ENCODE data around the gene SNAPC4.

GRCh38 chr9:136403915-136404800 is 4.2 kb upstream of the SNAPC4 start:
- TF ChIP-seq, protein P1, sequence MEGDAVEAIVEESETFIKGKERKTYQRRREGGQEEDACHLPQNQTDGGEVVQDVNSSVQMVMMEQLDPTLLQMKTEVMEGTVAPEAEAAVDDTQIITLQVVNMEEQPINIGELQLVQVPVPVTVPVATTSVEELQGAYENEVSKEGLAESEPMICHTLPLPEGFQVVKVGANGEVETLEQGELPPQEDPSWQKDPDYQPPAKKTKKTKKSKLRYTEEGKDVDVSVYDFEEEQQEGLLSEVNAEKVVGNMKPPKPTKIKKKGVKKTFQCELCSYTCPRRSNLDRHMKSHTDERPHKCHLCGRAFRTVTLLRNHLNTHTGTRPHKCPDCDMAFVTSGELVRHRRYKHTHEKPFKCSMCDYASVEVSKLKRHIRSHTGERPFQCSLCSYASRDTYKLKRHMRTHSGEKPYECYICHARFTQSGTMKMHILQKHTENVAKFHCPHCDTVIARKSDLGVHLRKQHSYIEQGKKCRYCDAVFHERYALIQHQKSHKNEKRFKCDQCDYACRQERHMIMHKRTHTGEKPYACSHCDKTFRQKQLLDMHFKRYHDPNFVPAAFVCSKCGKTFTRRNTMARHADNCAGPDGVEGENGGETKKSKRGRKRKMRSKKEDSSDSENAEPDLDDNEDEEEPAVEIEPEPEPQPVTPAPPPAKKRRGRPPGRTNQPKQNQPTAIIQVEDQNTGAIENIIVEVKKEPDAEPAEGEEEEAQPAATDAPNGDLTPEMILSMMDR (IDR thresholded peaks at IDR 0.05; ENCODE audit: insufficient read depth, low read length, poor library complexity, severe bottlenecking): no peak
- no peak for TF ChIP-seq EZH2phosphoT487 (conservative IDR thresholded peaks at IDR 0.05; ENCODE audit: low read length)
